Mononuclear cell (primary cell): ENCODE data around the gene FARP2. TPM values are rescaled to one million over a fixed set of nuclear protein-coding genes. Genes with fewer than 3 reads are reported as not detected.

ENCODE experiments used
- H3K27me3 ChIP-seq: 2 replicates; pipeline ENCODE4 v1.6.0; 2011; ENCODE audit warnings: low read length, control low read depth; ENCODE audit not compliant: insufficient read depth
- H3K4me1 ChIP-seq: 2 replicates; pipeline ENCODE4 v1.5.1; 2011; ENCODE audit warnings: mild to moderate bottlenecking, low read length, control low read depth; ENCODE audit not compliant: insufficient read depth
- H3K4me3 ChIP-seq: 2 replicates; pipeline ENCODE4 v1.5.1; 2011; ENCODE audit warnings: mild to moderate bottlenecking, low read length, moderate library complexity
- H3K9me3 ChIP-seq: 2 replicates; pipeline ENCODE4 v1.5.1; 2011; ENCODE audit warnings: low read depth, mild to moderate bottlenecking, control low read depth, low read length
- total RNA-seq: library from RNA; depleted of rRNA; stranded (reverse); fragments of >200 nt; gene quantifications from one replicate; pipeline ENCODE4 v1.2.3, GENCODE V29; 2012

The FARP2 gene
- 27.6 TPM for total RNA-seq

GRCh38 chr2:241355983-241356870, at the start of gene FARP2:
Gene FARP2, plus strand, starts transcription at chr2:241356285. Its CDS starts 16,823 bp downstream, at chr2:241373108.
- H3K9me3 ChIP-seq, result no peaks in the 10 kb centered on the region
- H3K27me3 ChIP-seq, result no peaks in the 10 kb centered on the region
- peaks cover 30% of the 10 kb centered on the region for H3K4me1 ChIP-seq
- peak within 1 kb of the TSS; percentile 48 for H3K4me3 ChIP-seq

- Histone ChIP-seq H3K9me3 (no peaks in the 10 kb centered on the region), H3K4me3 (no peak overlapping the region), H3K27me3 (no peaks in the 10 kb centered on the region), H3K4me1 (peaks cover 39% of the 10 kb centered on the region)
Observed at GRCh38 chr2:241307055-241307454, 49.0 kb upstream of the FARP2 start.

GRCh38 chr2:241308267-241308666, 47.8 kb upstream of the FARP2 start:
- Histone ChIP-seq H3K4me1 (peaks cover 41% of the 10 kb centered on the region), H3K4me3 (no peak overlapping the region), H3K9me3 (no peaks in the 10 kb centered on the region)

GRCh38 chr2:241308832-241309500, 47.1 kb upstream of the FARP2 start:
- peaks cover 48% of the 10 kb centered on the region for H3K4me1 ChIP-seq

More at GRCh38 chr2:241308267-241308666, 47.8 kb upstream of the FARP2 start:
- no peaks in the 10 kb centered on the region for H3K27me3 ChIP-seq

GRCh38 chr2:241309684-241310117, 46.4 kb upstream of the FARP2 start:
- Histone ChIP-seq H3K4me1 (peaks cover 53% of the 10 kb centered on the region), H3K9me3 (no peaks in the 10 kb centered on the region), H3K4me3 (no peak overlapping the region), H3K27me3 (no peaks in the 10 kb centered on the region)

More at GRCh38 chr2:241308832-241309500, 47.1 kb upstream of the FARP2 start:
- no peaks in the 10 kb centered on the region for H3K9me3 ChIP-seq
- H3K27me3 ChIP-seq, result no peaks in the 10 kb centered on the region
- no peak overlapping the region for H3K4me3 ChIP-seq

GRCh38 chr2:241310917-241311566, 45.0 kb upstream of the FARP2 start:
- Histone ChIP-seq H3K27me3 (no peaks in the 10 kb centered on the region), H3K4me1 (peaks cover 41% of the 10 kb centered on the region), H3K4me3 (no peak overlapping the region), H3K9me3 (no peaks in the 10 kb centered on the region)

GRCh38 chr2:241312082-241312481, 44.0 kb upstream of the FARP2 start:
- H3K4me1 ChIP-seq, result peaks cover 45% of the 10 kb centered on the region

GRCh38 chr2:241313543-241314095, 42.5 kb upstream of the FARP2 start:
- Histone ChIP-seq H3K4me3 (no peak overlapping the region), H3K27me3 (no peaks in the 10 kb centered on the region), H3K4me1 (peaks cover 59% of the 10 kb centered on the region), H3K9me3 (no peaks in the 10 kb centered on the region)

More at GRCh38 chr2:241312082-241312481, 44.0 kb upstream of the FARP2 start:
- Histone ChIP-seq H3K9me3 (no peaks in the 10 kb centered on the region), H3K4me3 (no peak overlapping the region), H3K27me3 (no peaks in the 10 kb centered on the region)

- H3K4me1 ChIP-seq, result peaks cover 60% of the 10 kb centered on the region
- no peaks in the 10 kb centered on the region for H3K9me3 ChIP-seq
- peak overlapping the region; percentile 81 for H3K4me3 ChIP-seq
- H3K27me3 ChIP-seq, result no peaks in the 10 kb centered on the region
Observed at GRCh38 chr2:241314226-241315092, 41.6 kb upstream of the FARP2 start.

- H3K4me3 ChIP-seq, result peak within 1 kb of the TSS; percentile 81
- no peaks in the 10 kb centered on the region for H3K9me3 ChIP-seq
- H3K4me1 ChIP-seq, result peaks cover 58% of the 10 kb centered on the region
- H3K27me3 ChIP-seq, result no peaks in the 10 kb centered on the region
Observed at GRCh38 chr2:241315093-241315878, 40.8 kb upstream of the FARP2 start, which contains the start of gene HDLBP. Gene HDLBP, minus strand, starts transcription at chr2:241315672. Its CDS starts 48,803 bp downstream, at chr2:241266869.

- Histone ChIP-seq H3K27me3 (no peaks in the 10 kb centered on the region), H3K9me3 (no peaks in the 10 kb centered on the region), H3K4me1 (peaks cover 56% of the 10 kb centered on the region), H3K4me3 (peak within 1 kb of the TSS; percentile 81)
Observed at GRCh38 chr2:241315879-241316631, 40.0 kb upstream of the FARP2 start, which contains the start of gene SEPTIN2. Gene SEPTIN2, plus strand, starts transcription at chr2:241315925. Its CDS starts 8,308 bp downstream, at chr2:241324233.

- Histone ChIP-seq H3K9me3 (no peaks in the 10 kb centered on the region), H3K4me3 (peak overlapping the region; percentile 75), H3K4me1 (peaks cover 55% of the 10 kb centered on the region), H3K27me3 (no peaks in the 10 kb centered on the region)
Observed at GRCh38 chr2:241316825-241317224, 39.3 kb upstream of the FARP2 start.

GRCh38 chr2:241317391-241317790, 38.7 kb upstream of the FARP2 start:
- Histone ChIP-seq H3K9me3 (no peaks in the 10 kb centered on the region), H3K4me3 (peak overlapping the region; percentile 75), H3K27me3 (no peaks in the 10 kb centered on the region), H3K4me1 (peaks cover 60% of the 10 kb centered on the region)
